ACC112 (cell line): ENCODE data around the gene NHLH1.

Experiments
- H2AFZ ChIP-seq: fragments of 200-600 bp; sonication (generic); one replicate; pipeline ENCODE4 v1.6.0; 2017; ENCODE audit warnings: antibody characterized with exemption, low read length; ENCODE audit not compliant: unreplicated experiment
- H3K27ac ChIP-seq: fragments of 200-600 bp; sonication (generic); 2 replicates; pipeline ENCODE4 v1.5.1; 2014; ENCODE audit warnings: low read depth, mild to moderate bottlenecking, antibody characterized with exemption, low read length, moderate library complexity
- H3K27me3 ChIP-seq: fragments of 200-600 bp; sonication (generic); 2 replicates; pipeline ENCODE4 v1.6.1; 2014; ENCODE audit warnings: mild to moderate bottlenecking, antibody characterized with exemption, low read length, moderate library complexity, mixed read lengths; ENCODE audit not compliant: insufficient read depth
- H3K36me3 ChIP-seq: fragments of 200-600 bp; sonication (generic); 2 replicates; pipeline ENCODE4 v1.6.1; 2016; ENCODE audit warnings: mild to moderate bottlenecking, antibody characterized with exemption, low read length, moderate library complexity, mixed read lengths; ENCODE audit not compliant: insufficient read depth
- H3K4me1 ChIP-seq: fragments of 200-600 bp; sonication (generic); one replicate; pipeline ENCODE4 v1.6.1; 2016; ENCODE audit warnings: low read length, mixed read lengths; ENCODE audit not compliant: insufficient read depth, unreplicated experiment, control insufficient read depth
- H3K4me3 ChIP-seq: fragments of 200-600 bp; sonication (generic); 2 replicates; pipeline ENCODE4 v1.5.1; 2014; ENCODE audit warnings: mild to moderate bottlenecking, low read depth, low read length
- H3K79me2 ChIP-seq: fragments of 200-600 bp; sonication (generic); one replicate; pipeline ENCODE4 v1.6.0; 2016; ENCODE audit warnings: low read length; ENCODE audit not compliant: control insufficient read depth, unreplicated experiment, insufficient read depth

Gene NHLH1

DNA sequence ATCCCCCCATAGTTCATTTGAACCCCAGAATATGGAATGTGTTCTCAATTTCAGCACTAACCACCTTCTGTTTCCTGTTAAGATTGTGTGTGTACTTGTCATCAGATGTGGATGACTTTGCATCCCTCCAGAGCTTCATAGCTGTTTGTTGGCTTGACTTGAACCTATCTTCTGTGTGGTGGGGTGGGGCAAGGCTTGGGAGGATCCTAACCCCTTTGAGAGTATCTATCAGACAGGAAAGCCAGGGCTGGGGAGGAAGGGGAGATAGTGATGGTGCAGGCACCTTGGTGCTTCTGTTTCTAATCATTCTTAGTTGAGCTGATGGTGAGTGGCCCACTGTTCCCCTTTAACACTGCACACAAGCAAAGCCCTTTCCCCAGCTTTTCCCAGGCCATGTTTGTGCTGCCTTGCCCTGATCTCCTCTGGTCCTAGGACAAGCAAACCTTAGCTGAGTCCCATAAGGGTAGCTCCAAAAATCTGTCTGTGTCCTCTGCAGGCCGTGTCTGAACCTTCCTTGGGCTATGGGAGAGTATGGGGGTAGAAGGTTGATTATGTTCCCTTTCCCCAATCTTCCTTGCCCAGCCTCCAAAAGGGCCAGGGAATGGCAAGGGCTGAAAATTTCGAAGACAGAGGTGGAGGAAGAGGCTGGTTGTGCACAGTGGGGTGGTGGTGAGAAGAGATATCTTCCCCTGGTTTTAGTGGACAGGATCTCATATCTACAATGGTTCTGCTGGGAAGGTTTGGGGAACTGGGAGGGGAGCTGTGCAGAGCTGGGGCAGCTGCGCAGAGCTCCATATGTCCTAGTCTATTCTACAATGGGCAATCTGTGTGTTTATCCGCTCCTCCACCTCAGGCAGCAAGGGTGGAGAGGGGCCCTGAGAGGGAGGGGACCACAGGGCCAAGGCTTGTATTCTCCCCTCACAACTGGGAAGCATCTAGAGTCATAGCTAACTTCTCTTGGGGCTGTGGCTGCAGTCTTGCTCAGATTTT lies 1.4 kb downstream of the NHLH1 start:
- no peak overlapping the region for H3K4me3 ChIP-seq
- H3K4me1 ChIP-seq, result no peaks in the 10 kb centered on the region
- H3K36me3 ChIP-seq, result no peaks in the 10 kb centered on the region
- H2AFZ ChIP-seq, result no peak overlapping the region
- H3K27me3 ChIP-seq, result peaks cover 11% of the 10 kb centered on the region; the same call in 1 of the 2 replicates
- no peaks in the 10 kb centered on the region for H3K79me2 ChIP-seq
- H3K27ac ChIP-seq, result no peak overlapping the region

DNA sequence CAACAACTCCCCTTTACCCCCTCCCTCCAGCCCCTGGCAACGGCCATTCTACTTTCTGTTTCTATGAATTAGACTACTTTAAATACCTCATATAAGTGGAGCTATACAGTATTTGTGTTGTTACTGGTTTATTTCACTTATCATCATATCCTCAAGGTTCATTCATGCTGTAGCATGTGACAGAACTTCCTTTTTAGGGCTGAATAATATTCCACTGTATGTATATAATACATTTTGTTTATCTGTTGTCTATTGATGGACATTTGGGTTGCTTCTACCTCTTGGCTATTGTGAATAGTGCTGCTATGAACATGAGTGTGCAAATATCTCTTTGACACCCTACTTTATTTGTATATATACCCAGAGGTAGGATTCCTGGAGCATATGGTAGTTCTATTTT lies 2.2 kb downstream of the NHLH1 start:
- H2AFZ ChIP-seq, result no peak overlapping the region
- no peak overlapping the region for H3K27ac ChIP-seq
- H3K4me1 ChIP-seq, result no peaks in the 10 kb centered on the region
- no peak overlapping the region for H3K4me3 ChIP-seq
- H3K36me3 ChIP-seq, result no peaks in the 10 kb centered on the region
- H3K79me2 ChIP-seq, result no peaks in the 10 kb centered on the region
- peaks cover 11% of the 10 kb centered on the region; the same call in 1 of the 2 replicates for H3K27me3 ChIP-seq

DNA sequence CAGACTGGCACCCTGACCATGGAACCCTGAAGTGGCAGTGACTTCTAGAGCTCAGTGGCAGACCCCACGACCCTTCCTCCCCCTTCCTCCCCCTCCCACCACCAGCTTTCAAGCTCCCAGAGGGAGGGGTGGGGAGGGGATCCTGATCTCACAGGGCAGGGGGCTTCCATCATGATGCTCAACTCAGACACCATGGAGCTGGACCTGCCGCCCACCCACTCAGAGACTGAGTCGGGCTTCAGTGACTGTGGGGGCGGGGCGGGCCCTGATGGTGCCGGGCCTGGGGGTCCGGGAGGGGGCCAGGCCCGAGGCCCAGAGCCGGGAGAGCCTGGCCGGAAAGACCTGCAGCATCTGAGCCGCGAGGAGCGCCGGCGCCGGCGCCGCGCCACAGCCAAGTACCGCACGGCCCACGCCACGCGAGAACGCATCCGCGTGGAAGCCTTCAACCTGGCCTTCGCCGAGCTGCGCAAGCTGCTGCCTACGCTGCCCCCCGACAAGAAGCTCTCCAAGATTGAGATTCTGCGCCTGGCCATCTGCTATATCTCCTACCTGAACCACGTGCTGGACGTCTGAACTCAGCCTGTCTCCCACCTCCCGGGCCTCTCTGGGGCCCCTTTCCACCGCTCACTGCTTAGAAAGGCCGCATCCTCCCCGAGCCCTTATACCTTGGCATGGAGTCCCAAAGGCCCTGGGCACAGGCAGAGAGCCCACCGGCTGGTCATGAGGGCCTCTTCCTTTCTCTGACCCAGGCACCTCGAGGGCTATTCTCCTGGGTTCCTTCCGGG lies 3.9 kb downstream of the NHLH1 start:
- H3K27me3 ChIP-seq, result peaks cover 11% of the 10 kb centered on the region; the same call in 1 of the 2 replicates
- H3K27ac ChIP-seq, result no peak overlapping the region
- no peak overlapping the region for H3K4me3 ChIP-seq
- no peak overlapping the region for H2AFZ ChIP-seq
- H3K79me2 ChIP-seq, result no peaks in the 10 kb centered on the region
- no peaks in the 10 kb centered on the region for H3K36me3 ChIP-seq
- peaks cover 2% of the 10 kb centered on the region for H3K4me1 ChIP-seq

GRCh38 chr1:160371346-160371631 lies 4.4 kb downstream of the NHLH1 start:
- H3K27ac ChIP-seq, result no peak overlapping the region
- H3K79me2 ChIP-seq, result no peaks in the 10 kb centered on the region
- no peaks in the 10 kb centered on the region for H3K36me3 ChIP-seq
- no peak overlapping the region for H2AFZ ChIP-seq
- peaks cover 8% of the 10 kb centered on the region for H3K4me1 ChIP-seq
- no peak overlapping the region for H3K4me3 ChIP-seq
- peaks cover 11% of the 10 kb centered on the region; the same call in 1 of the 2 replicates for H3K27me3 ChIP-seq

- H2AFZ ChIP-seq, result no peak overlapping the region
- peaks cover 11% of the 10 kb centered on the region; the same call in 1 of the 2 replicates for H3K27me3 ChIP-seq
- H3K27ac ChIP-seq, result no peak overlapping the region
- H3K4me3 ChIP-seq, result no peak overlapping the region
- peaks cover 8% of the 10 kb centered on the region for H3K4me1 ChIP-seq
- H3K36me3 ChIP-seq, result no peaks in the 10 kb centered on the region
- no peaks in the 10 kb centered on the region for H3K79me2 ChIP-seq
These were observed 4.9 kb downstream of the NHLH1 start for GRCh38 chr1:160371756-160372155.

DNA sequence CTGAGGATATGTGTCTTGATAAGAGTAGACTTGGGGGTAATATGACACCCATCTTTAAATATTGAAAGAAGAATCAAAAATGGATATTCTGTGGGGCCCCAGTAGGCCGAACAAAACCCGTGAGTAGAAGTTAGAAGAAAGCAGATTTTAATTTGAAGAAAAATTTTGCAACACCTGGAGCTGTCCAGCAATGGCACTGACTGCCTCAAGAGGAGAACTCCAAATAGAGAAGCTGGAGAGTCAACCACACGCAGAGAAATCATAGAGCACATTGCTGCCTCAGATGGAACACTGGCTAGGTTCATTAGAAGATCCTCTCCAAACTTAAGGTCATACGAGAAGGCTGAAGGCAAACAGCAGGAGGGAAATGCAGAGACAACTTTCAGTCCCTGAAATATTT lies 6.8 kb downstream of the NHLH1 start:
- Histone ChIP-seq H3K4me1 (peaks cover 14% of the 10 kb centered on the region), H3K27ac (no peak overlapping the region), H3K27me3 (peaks cover 5% of the 10 kb centered on the region; the same call in 1 of the 2 replicates), H3K36me3 (no peaks in the 10 kb centered on the region), H3K79me2 (no peaks in the 10 kb centered on the region), H3K4me3 (no peak overlapping the region), H2AFZ (no peak overlapping the region)

- H3K36me3 ChIP-seq, result no peaks in the 10 kb centered on the region
- H2AFZ ChIP-seq, result no peak overlapping the region
- H3K4me3 ChIP-seq, result no peak overlapping the region
- H3K79me2 ChIP-seq, result no peaks in the 10 kb centered on the region
- H3K27ac ChIP-seq, result no peak overlapping the region
- peaks cover 4% of the 10 kb centered on the region; the same call in 1 of the 2 replicates for H3K27me3 ChIP-seq
- H3K4me1 ChIP-seq, result peaks cover 14% of the 10 kb centered on the region
These were observed 7.6 kb downstream of the NHLH1 start for GRCh38 chr1:160374306-160375110.

DNA sequence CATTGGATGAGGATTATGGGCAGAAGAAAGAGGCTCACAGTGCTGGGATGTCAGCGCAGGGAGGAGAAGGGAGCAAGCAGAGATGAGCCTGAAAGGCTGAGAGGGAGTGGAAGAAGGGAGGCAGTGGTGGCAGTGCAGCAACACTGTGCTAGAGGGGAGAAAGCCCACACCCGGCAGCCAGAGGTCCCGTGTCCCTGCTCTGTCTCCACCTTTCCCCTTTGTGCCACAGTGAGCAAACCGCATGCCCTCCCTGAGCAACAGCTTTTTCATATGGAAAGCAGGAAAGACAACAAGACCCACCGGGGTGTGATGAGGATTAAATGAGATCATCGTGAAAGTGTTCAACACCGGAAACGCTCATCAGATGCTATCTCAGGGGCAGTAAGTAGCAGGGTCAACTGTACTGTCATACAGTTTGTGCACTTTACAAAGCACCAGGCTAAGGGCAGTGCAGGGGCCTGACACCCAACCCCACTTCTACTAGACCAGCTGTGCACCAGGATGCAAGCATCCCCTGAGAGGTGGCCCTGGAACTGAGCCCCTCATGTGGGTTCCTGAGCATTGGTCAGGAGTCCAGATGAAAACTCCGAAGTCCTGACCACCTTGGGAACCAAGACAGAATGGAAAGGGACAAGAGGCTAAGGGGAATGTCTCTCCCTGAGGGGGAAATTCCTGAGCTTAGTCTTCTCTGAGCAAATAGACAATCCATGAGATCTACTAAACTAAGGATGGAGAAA lies 9.1 kb downstream of the NHLH1 start:
- peaks cover 14% of the 10 kb centered on the region for H3K4me1 ChIP-seq
- H3K27ac ChIP-seq, result no peak overlapping the region
- no peaks in the 10 kb centered on the region for H3K36me3 ChIP-seq
- H3K4me3 ChIP-seq, result no peak overlapping the region
- no peaks in the 10 kb centered on the region for H3K79me2 ChIP-seq
- no peak overlapping the region for H2AFZ ChIP-seq
- H3K27me3 ChIP-seq, result peaks cover 8% of the 10 kb centered on the region; the same call in 1 of the 2 replicates

- Histone ChIP-seq H3K36me3 (no peaks in the 10 kb centered on the region), H3K27me3 (peaks cover 8% of the 10 kb centered on the region; the same call in 1 of the 2 replicates), H3K27ac (no peak overlapping the region), H3K4me1 (peaks cover 14% of the 10 kb centered on the region), H3K79me2 (no peaks in the 10 kb centered on the region), H3K4me3 (no peak overlapping the region), H2AFZ (no peak overlapping the region)
These were observed 9.8 kb downstream of the NHLH1 start for GRCh38 chr1:160376525-160377131.
